ENCODE data around the gene GLRA2. TPM values are rescaled to one million over a fixed set of nuclear protein-coding genes. Genes with fewer than 3 reads are reported as not detected.

Gene GLRA2
- total RNA-seq, 1 experiment from 2014 or later, result not detected

DNA sequence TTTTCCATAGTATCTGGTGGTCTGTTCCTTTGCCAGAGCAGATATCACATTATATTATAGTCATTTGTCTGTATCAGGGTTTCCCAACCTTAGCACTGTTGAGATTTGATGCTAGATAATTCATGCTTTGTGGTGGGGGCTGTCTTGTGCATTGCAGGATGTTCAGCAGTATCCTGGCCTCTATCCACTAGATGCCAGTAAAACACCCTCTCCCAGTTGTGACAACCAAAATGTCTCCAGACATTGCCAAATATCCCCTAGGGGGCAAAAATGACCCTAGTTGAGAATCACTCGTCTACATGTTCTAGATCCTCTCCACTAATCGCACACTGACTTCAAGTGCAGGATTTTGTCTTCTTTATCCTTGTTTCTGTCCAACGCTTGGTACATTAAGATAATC lies 182.8 kb downstream of the GLRA2 start:
- TF ChIP-seq, protein P1, sequence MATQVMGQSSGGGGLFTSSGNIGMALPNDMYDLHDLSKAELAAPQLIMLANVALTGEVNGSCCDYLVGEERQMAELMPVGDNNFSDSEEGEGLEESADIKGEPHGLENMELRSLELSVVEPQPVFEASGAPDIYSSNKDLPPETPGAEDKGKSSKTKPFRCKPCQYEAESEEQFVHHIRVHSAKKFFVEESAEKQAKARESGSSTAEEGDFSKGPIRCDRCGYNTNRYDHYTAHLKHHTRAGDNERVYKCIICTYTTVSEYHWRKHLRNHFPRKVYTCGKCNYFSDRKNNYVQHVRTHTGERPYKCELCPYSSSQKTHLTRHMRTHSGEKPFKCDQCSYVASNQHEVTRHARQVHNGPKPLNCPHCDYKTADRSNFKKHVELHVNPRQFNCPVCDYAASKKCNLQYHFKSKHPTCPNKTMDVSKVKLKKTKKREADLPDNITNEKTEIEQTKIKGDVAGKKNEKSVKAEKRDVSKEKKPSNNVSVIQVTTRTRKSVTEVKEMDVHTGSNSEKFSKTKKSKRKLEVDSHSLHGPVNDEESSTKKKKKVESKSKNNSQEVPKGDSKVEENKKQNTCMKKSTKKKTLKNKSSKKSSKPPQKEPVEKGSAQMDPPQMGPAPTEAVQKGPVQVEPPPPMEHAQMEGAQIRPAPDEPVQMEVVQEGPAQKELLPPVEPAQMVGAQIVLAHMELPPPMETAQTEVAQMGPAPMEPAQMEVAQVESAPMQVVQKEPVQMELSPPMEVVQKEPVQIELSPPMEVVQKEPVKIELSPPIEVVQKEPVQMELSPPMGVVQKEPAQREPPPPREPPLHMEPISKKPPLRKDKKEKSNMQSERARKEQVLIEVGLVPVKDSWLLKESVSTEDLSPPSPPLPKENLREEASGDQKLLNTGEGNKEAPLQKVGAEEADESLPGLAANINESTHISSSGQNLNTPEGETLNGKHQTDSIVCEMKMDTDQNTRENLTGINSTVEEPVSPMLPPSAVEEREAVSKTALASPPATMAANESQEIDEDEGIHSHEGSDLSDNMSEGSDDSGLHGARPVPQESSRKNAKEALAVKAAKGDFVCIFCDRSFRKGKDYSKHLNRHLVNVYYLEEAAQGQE (IDR thresholded peaks at IDR 0.05; ENCODE audit: insufficient read depth in 1 of 2, low read depth in 2 of 2, low read length in 1 of 2), result no peak
- no peak for TF ChIP-seq TCF7L2 (IDR thresholded peaks at IDR 0.05; ENCODE audit: low read depth, low read length)
- no peak for TF ChIP-seq POLR2AphosphoS5 (IDR thresholded peaks at IDR 0.05; ENCODE audit: low read depth, low read length)
- TF ChIP-seq, protein P2, sequence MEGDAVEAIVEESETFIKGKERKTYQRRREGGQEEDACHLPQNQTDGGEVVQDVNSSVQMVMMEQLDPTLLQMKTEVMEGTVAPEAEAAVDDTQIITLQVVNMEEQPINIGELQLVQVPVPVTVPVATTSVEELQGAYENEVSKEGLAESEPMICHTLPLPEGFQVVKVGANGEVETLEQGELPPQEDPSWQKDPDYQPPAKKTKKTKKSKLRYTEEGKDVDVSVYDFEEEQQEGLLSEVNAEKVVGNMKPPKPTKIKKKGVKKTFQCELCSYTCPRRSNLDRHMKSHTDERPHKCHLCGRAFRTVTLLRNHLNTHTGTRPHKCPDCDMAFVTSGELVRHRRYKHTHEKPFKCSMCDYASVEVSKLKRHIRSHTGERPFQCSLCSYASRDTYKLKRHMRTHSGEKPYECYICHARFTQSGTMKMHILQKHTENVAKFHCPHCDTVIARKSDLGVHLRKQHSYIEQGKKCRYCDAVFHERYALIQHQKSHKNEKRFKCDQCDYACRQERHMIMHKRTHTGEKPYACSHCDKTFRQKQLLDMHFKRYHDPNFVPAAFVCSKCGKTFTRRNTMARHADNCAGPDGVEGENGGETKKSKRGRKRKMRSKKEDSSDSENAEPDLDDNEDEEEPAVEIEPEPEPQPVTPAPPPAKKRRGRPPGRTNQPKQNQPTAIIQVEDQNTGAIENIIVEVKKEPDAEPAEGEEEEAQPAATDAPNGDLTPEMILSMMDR (IDR thresholded peaks at IDR 0.05), result no peak
- no peak for TF ChIP-seq SIN3A (IDR thresholded peaks at IDR 0.05; ENCODE audit: borderline replicate concordance, insufficient read depth, low read depth, low read length)
- in situ Hi-C loops (cut with HindIII; ENCODE audit: low pct_unique_long_range_greater_than_20kb, low sequenced_read_pairs) (no loop called here), intact Hi-C loops (cut with micrococcal nuclease; ENCODE audit: unreplicated experiment) (no loop called here)
- DNase-seq (ENCODE audit: low read depth, low spot score) (no peak), ATAC-seq (no peak)
- Histone ChIP-seq H3K27me3 (ENCODE audit: control insufficient read depth, insufficient read depth, low read length) (no peaks in the 10 kb centered on the region), H3K36me3 (ENCODE audit: control insufficient read depth, insufficient read depth, low read length) (no peaks in the 10 kb centered on the region), H3K4me1 (ENCODE audit: control insufficient read depth, insufficient read depth, low read length) (no peaks in the 10 kb centered on the region), H3K27ac (ENCODE audit: low read length) (no peak overlapping the region), H3K9me3 (ENCODE audit: control insufficient read depth, insufficient read depth, low read depth, low read length) (no peaks in the 10 kb centered on the region), H3K4me3 (ENCODE audit: low read depth in 2 of 2, low read length in 2 of 2) (no peak overlapping the region)
- BruUV-seq (replicated peaks), result no TSS peak
- ChIA-PET POLR2A (no interaction called here), CTCF (no interaction called here)

DNA sequence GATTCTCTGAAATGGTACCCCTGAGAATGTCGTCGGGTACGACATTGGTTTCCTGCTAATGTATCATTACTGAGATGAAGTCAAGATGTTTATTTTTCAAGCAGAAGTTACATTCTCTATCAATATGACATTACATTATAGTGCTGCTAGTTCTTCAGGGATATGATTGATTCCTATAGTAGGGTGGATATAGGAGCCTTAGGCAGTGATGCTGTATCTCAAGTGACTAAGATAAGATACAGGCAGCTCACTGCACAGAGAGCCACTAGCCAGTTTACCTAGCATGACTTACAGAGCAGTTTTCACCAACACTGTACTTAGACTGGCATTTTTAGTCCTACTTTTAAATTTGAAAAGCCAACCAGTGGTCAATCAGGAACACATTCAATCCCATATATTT lies 188.6 kb downstream of the GLRA2 start:
- Histone ChIP-seq H3K4me1 (ENCODE audit: control insufficient read depth, insufficient read depth, low read length) (no peaks in the 10 kb centered on the region), H3K4me3 (ENCODE audit: low read depth in 2 of 2, low read length in 2 of 2) (no peak overlapping the region), H3K36me3 (ENCODE audit: control insufficient read depth, insufficient read depth, low read length) (no peaks in the 10 kb centered on the region), H3K27me3 (ENCODE audit: control insufficient read depth, insufficient read depth, low read length) (no peaks in the 10 kb centered on the region), H3K9me3 (ENCODE audit: control insufficient read depth, insufficient read depth, low read depth, low read length) (no peaks in the 10 kb centered on the region), H3K27ac (ENCODE audit: low read length) (no peak overlapping the region)
- TF ChIP-seq, protein P1 (IDR thresholded peaks at IDR 0.05; ENCODE audit: insufficient read depth in 1 of 2, low read depth in 2 of 2, low read length in 1 of 2), result no peak
- TF ChIP-seq, protein P2 (IDR thresholded peaks at IDR 0.05), result no peak
- no peak for TF ChIP-seq POLR2AphosphoS5 (IDR thresholded peaks at IDR 0.05; ENCODE audit: low read depth, low read length)
- TF ChIP-seq SIN3A (IDR thresholded peaks at IDR 0.05; ENCODE audit: borderline replicate concordance, insufficient read depth, low read depth, low read length), result no peak
- no peak for TF ChIP-seq TCF7L2 (IDR thresholded peaks at IDR 0.05; ENCODE audit: low read depth, low read length)
- intact Hi-C loops (cut with micrococcal nuclease; ENCODE audit: unreplicated experiment) (no loop called here), in situ Hi-C loops (cut with HindIII; ENCODE audit: low pct_unique_long_range_greater_than_20kb, low sequenced_read_pairs) (no loop called here)
- no peak for ATAC-seq
- BruUV-seq (replicated peaks), result no TSS peak
- CTCF ChIA-PET, result no interaction called here
- no peak for DNase-seq (ENCODE audit: low read depth, low spot score)
- POLR2A ChIA-PET, result no interaction called here

All from Panc1 (cell line).